ENCODE results near the gene ZNRF1. TPM values are rescaled to one million over a fixed set of nuclear protein-coding genes. Genes with fewer than 3 reads are reported as not detected.

The ZNRF1 gene
- total and polyA plus RNA-seq, 2 of the 8 experiments (the other 6 are each of a cell fraction or from before 2014, with no cell fraction given): 33.5 to 52.9 TPM

DNA sequence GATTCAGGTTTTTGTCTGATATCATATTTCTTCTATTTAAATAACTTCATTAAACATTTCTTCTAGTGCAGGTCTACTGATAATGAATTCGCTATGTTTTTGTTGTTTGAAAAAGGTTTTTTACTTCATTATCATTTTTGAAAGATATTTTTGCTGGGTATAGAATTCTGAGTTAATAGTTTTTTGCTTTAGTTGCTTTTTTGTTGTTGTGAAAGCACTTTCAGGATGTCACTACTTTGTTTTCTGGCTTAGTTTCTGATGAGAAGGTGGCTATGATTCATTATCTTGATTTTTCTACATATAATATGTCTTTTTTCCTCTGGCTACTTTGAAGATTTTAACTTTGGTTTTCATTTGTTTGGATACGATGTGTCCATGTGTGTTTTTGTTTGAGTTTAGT lies 153.0 kb downstream of the ZNRF1 start:
- H3K4me1 ChIP-seq (replicated peaks in 1 of 4; ENCODE audit: control insufficient read depth in 3 of 4, insufficient read depth in 4 of 4, low read length in 3 of 4): no peaks in the 10 kb centered on the region; a peak in 1 of 7 replicates
- H3K23ac ChIP-seq (ENCODE audit: insufficient read length): no peak overlapping the region
- H2BK120ac ChIP-seq (replicated peaks; ENCODE audit: low read depth, low read length): no peak overlapping the region
- no peak overlapping the region for H3K18ac ChIP-seq (ENCODE audit: extremely low read depth, low read length)
- no peak overlapping the region for H3K56ac ChIP-seq (replicated peaks; ENCODE audit: insufficient read length, low read depth, low read length)
- whole genome bisulfite sequencing, 2 experiments (ENCODE audit: extremely low coverage in 1 of 2, insufficient coverage in 1 of 2, insufficient read length in 1 of 2, insufficient replicate concordance in 2 of 2, low coverage in 1 of 2, low lambda C conversion rate in 2 of 2, missing lambda C conversion rate in 1 of 2): 47% methylated on average over 2 of the region's 2 CpGs; no CpG with 5 or more reads in 1 of the 2 experiments
- H3K79me2 ChIP-seq (ENCODE audit: control insufficient read depth in 1 of 2, insufficient read depth in 2 of 2, low read length in 2 of 2): peaks cover 6 to 61% of the 10 kb centered on the region in 2 experiments
- H3K9me3 ChIP-seq (ENCODE audit: insufficient read depth in 2 of 2, low read depth in 1 of 2, low read length in 1 of 2): peaks cover 2 to 5% of the 10 kb centered on the region in 2 experiments; a peak in 1 of 4 replicates
- H3K9ac ChIP-seq (replicated peaks in 1 of 4; ENCODE audit: extremely low read depth in 1 of 4, low read depth in 3 of 4, low read length in 3 of 4): no peak overlapping the region
- no peak overlapping the region for H2BK15ac ChIP-seq (ENCODE audit: low read length)
- no peak overlapping the region for H2BK12ac ChIP-seq (ENCODE audit: low read depth, low read length)
- no peak for FAIRE-seq
- no peaks in the 10 kb centered on the region for H4K20me1 ChIP-seq (replicated peaks in 1 of 2; ENCODE audit: control insufficient read depth in 1 of 2, insufficient read depth in 2 of 2, low read length in 2 of 2)
- H3K27me3 ChIP-seq (replicated peaks in 1 of 4; ENCODE audit: control insufficient read depth in 3 of 4, extremely low read depth in 1 of 4, insufficient read depth in 3 of 4, low read length in 3 of 4): no peaks in the 10 kb centered on the region
- H3K4ac ChIP-seq (replicated peaks; ENCODE audit: insufficient read length, low read depth, low read length): no peak overlapping the region
- H3K79me1 ChIP-seq (ENCODE audit: low read depth, low read length): peaks cover 4% of the 10 kb centered on the region; the same call in 1 of the 2 replicates
- no peak overlapping the region for H2AFZ ChIP-seq (ENCODE audit: low read length)
- no peak overlapping the region for H3K4me3 ChIP-seq (ENCODE audit: extremely low read depth in 1 of 4, insufficient read depth in 2 of 4, low read depth in 3 of 4, low read length in 4 of 4)
- H3K4me2 ChIP-seq (ENCODE audit: insufficient read depth in 1 of 2, low read depth in 2 of 2, low read length in 2 of 2): no peak overlapping the region
- H2BK20ac ChIP-seq (ENCODE audit: low read length): no peak overlapping the region
- ChIA-PET POLR2A (ENCODE audit: partially characterized antibody) (no interaction called here), CTCF (ENCODE audit: partially characterized antibody) (no interaction called here)
- no peak overlapping the region for H4K5ac ChIP-seq (ENCODE audit: insufficient read length, low read depth, low read length)
- DNase-seq (ENCODE audit: low read depth in 1 of 2, low spot score in 2 of 2): no peak
- H3K36me3 ChIP-seq (ENCODE audit: control insufficient read depth in 2 of 4, insufficient read depth in 4 of 4, low read length in 3 of 4): peaks cover 5 to 20% (median 14%) of the 10 kb centered on the region in 4 experiments
- no peak overlapping the region for H4K8ac ChIP-seq (ENCODE audit: extremely low read depth, insufficient read depth, low read length)
- no peak overlapping the region for H3K14ac ChIP-seq (ENCODE audit: insufficient read length)
- no peak overlapping the region for H2BK5ac ChIP-seq (ENCODE audit: low read depth, low read length)
- H3K27ac ChIP-seq (ENCODE audit: low read depth, low read length): no peak overlapping the region
- no peak overlapping the region for H2AK5ac ChIP-seq (ENCODE audit: low read depth, low read length)
- no peak overlapping the region for H4K91ac ChIP-seq (replicated peaks; ENCODE audit: insufficient read length, low read length)
- H3K23me2 ChIP-seq (ENCODE audit: low read depth, low read length): peaks cover 2% of the 10 kb centered on the region
- no peak for TF ChIP-seq CBX5 (IDR thresholded peaks at IDR 0.05; ENCODE audit: low read depth, low read length)
- TF ChIP-seq MAFK (IDR thresholded peaks at IDR 0.05; ENCODE audit: low read depth, low read length): no peak
- no peak for TF ChIP-seq CTCF (IDR thresholded peaks at IDR 0.05; ENCODE audit: control extremely low read depth in 1 of 3, insufficient read depth in 1 of 3, low read depth in 1 of 3, low read length in 3 of 3)
- TF ChIP-seq RXRA (IDR thresholded peaks at IDR 0.05; ENCODE audit: insufficient read depth, low read depth, low read length): no peak
- no peak for TF ChIP-seq SIRT6 (IDR thresholded peaks at IDR 0.05; ENCODE audit: low read length)
- TF ChIP-seq PHF8 (conservative IDR thresholded peaks at IDR 0.05; ENCODE audit: low read depth, low read length): no peak
- TF ChIP-seq JUND (IDR thresholded peaks at IDR 0.05; ENCODE audit: low read length): no peak
- TF ChIP-seq, protein P1, sequence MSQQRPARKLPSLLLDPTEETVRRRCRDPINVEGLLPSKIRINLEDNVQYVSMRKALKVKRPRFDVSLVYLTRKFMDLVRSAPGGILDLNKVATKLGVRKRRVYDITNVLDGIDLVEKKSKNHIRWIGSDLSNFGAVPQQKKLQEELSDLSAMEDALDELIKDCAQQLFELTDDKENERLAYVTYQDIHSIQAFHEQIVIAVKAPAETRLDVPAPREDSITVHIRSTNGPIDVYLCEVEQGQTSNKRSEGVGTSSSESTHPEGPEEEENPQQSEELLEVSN (IDR thresholded peaks at IDR 0.05): no peak
- TF ChIP-seq SIN3A (conservative IDR thresholded peaks at IDR 0.05 in 1 of 2, IDR thresholded peaks at IDR 0.05 in 1 of 2; ENCODE audit: low read depth in 1 of 2, low read length in 2 of 2): no peak

Data from H1 (cell line).